A673 (cell line): Measurements from ENCODE around the gene CCDC148.

ENCODE experiments used
- EZH2 ChIP-seq: fragments of 200-600 bp; sonication (generic); IDR thresholded peaks from 2 replicates; pipeline ENCODE4 v1.6.1; 2017; ENCODE audit warnings: borderline replicate concordance, low read depth, mild to moderate bottlenecking, mixed read lengths, antibody characterized with exemption, low read length; ENCODE audit not compliant: poor library complexity, severe bottlenecking
- TF ChIP-seq, protein P1 (sequence below): fragments of 300-800, 200-600 bp; sonication (generic); conservative IDR thresholded peaks from 2 replicates; pipeline ENCODE4 v1.5.1; 2017; ENCODE audit warnings: low read depth, mild to moderate bottlenecking, antibody characterized with exemption, low read length, moderate library complexity, mixed read lengths

DNA sequence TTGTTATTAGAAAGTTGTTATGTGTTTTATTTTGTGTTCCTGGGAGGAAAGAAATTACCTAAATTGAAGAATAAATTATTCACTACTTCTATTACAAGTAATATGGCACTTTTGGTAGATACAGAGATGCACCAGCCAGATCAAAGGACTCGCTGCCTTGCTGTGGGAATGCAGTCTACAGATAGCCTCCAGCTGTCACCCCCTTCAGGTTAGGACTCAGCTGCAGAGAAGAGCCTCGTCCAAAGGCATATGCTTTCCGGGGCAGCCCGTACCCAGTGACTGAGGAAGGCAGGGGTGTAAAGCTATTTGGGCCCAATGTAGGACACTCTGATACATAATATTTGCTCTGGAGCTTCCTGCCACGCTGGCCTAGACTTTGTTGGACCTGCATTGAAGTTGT lies 90.2 kb downstream of the CCDC148 start:
- TF ChIP-seq, protein P1, sequence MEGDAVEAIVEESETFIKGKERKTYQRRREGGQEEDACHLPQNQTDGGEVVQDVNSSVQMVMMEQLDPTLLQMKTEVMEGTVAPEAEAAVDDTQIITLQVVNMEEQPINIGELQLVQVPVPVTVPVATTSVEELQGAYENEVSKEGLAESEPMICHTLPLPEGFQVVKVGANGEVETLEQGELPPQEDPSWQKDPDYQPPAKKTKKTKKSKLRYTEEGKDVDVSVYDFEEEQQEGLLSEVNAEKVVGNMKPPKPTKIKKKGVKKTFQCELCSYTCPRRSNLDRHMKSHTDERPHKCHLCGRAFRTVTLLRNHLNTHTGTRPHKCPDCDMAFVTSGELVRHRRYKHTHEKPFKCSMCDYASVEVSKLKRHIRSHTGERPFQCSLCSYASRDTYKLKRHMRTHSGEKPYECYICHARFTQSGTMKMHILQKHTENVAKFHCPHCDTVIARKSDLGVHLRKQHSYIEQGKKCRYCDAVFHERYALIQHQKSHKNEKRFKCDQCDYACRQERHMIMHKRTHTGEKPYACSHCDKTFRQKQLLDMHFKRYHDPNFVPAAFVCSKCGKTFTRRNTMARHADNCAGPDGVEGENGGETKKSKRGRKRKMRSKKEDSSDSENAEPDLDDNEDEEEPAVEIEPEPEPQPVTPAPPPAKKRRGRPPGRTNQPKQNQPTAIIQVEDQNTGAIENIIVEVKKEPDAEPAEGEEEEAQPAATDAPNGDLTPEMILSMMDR, result no peak
- TF ChIP-seq EZH2, result no peak
